KOPT-K1 (cell line): ENCODE measurements around the gene KIFC1.

Experiments used
- H3K27ac ChIP-seq: fragments of 200-600 bp; sonication (generic); 2 replicates; pipeline ENCODE4 v1.5.1; 2016; ENCODE audit warnings: antibody characterized with exemption, mild to moderate bottlenecking, low read depth, low read length; ENCODE audit not compliant: poor library complexity, severe bottlenecking
- H3K36me3 ChIP-seq: fragments of 200-600 bp; sonication (generic); 2 replicates; pipeline ENCODE4 v1.5.1; 2017; ENCODE audit warnings: antibody characterized with exemption, mild to moderate bottlenecking, low read length, moderate library complexity; ENCODE audit not compliant: insufficient read depth
- H3K9me3 ChIP-seq: fragments of 200-600 bp; sonication (generic); 2 replicates; pipeline ENCODE4 v1.5.1; 2017; ENCODE audit warnings: antibody characterized with exemption, low read length, mild to moderate bottlenecking; ENCODE audit not compliant: insufficient read depth, poor library complexity, severe bottlenecking

KIFC1 gene

GRCh38 chr6:33414592-33415271 is 23.1 kb downstream of the KIFC1 start:
- Histone ChIP-seq H3K27ac (no peak overlapping the region), H3K9me3 (no peaks in the 10 kb centered on the region), H3K36me3 (peaks cover 48% of the 10 kb centered on the region)

GRCh38 chr6:33415831-33416230 is 24.2 kb downstream of the KIFC1 start:
- H3K36me3 ChIP-seq = peaks cover 48% of the 10 kb centered on the region
- no peak overlapping the region for H3K27ac ChIP-seq
- no peaks in the 10 kb centered on the region for H3K9me3 ChIP-seq

GRCh38 chr6:33416386-33417127 is 24.9 kb downstream of the KIFC1 start:
- no peaks in the 10 kb centered on the region for H3K9me3 ChIP-seq
- peaks cover 48% of the 10 kb centered on the region for H3K36me3 ChIP-seq
- H3K27ac ChIP-seq = peak overlapping the region; percentile 93

- Histone ChIP-seq H3K9me3 (no peaks in the 10 kb centered on the region), H3K27ac (peak overlapping the region; percentile 93), H3K36me3 (peaks cover 45% of the 10 kb centered on the region)
These were observed 25.7 kb downstream of the KIFC1 start for GRCh38 chr6:33417128-33417902.

- peak within 1 kb of the TSS; percentile 93 for H3K27ac ChIP-seq
- H3K9me3 ChIP-seq = no peaks in the 10 kb centered on the region
- peaks cover 37% of the 10 kb centered on the region for H3K36me3 ChIP-seq
These were observed 26.5 kb downstream of the KIFC1 start, which contains the start of gene CUTA for GRCh38 chr6:33417903-33418689. TSS of gene CUTA (minus strand) at chr6:33418107. CDS start at chr6:33418000, 107 bp downstream.

GRCh38 chr6:33418690-33419291 is 27.2 kb downstream of the KIFC1 start:
- Histone ChIP-seq H3K36me3 (peaks cover 37% of the 10 kb centered on the region), H3K27ac (peak overlapping the region; percentile 93)

GRCh38 chr6:33419580-33420490 is 28.2 kb downstream of the KIFC1 start, which contains the start of gene SYNGAP1:
TSS of gene SYNGAP1 (plus strand) at chr6:33420065. CDS start at chr6:33420265, 200 bp downstream.
- peak within 1 kb of the TSS; percentile 93 for H3K27ac ChIP-seq

More at GRCh38 chr6:33418690-33419291, 27.2 kb downstream of the KIFC1 start:
- no peaks in the 10 kb centered on the region for H3K9me3 ChIP-seq

GRCh38 chr6:33420491-33421343 is 29.1 kb downstream of the KIFC1 start:
- Histone ChIP-seq H3K9me3 (no peaks in the 10 kb centered on the region), H3K36me3 (peaks cover 23% of the 10 kb centered on the region), H3K27ac (peak overlapping the region; percentile 56)

More at GRCh38 chr6:33419580-33420490, 28.2 kb downstream of the KIFC1 start, which contains the start of gene SYNGAP1:
- Histone ChIP-seq H3K36me3 (peaks cover 32% of the 10 kb centered on the region), H3K9me3 (no peaks in the 10 kb centered on the region)

- no peaks in the 10 kb centered on the region for H3K9me3 ChIP-seq
- peaks cover 17% of the 10 kb centered on the region for H3K36me3 ChIP-seq
- H3K27ac ChIP-seq = no peak overlapping the region
These were observed 29.7 kb downstream of the KIFC1 start for GRCh38 chr6:33421344-33421643.

GRCh38 chr6:33423777-33424176 is 32.2 kb downstream of the KIFC1 start:
- Histone ChIP-seq H3K27ac (no peak overlapping the region), H3K36me3 (peaks cover 12% of the 10 kb centered on the region; the same call in 1 of the 2 replicates), H3K9me3 (no peaks in the 10 kb centered on the region)

GRCh38 chr6:33424855-33425667 is 33.4 kb downstream of the KIFC1 start:
- H3K9me3 ChIP-seq = no peaks in the 10 kb centered on the region
- H3K27ac ChIP-seq = peak overlapping the region; percentile 74
- H3K36me3 ChIP-seq = peaks cover 12% of the 10 kb centered on the region; the same call in 1 of the 2 replicates
